ENCODE data around the gene TRMT61A.

GRCh38 chr14:103519837-103520212 is 9.2 kb upstream of the TRMT61A start:
- TF ChIP-seq EZH2 (IDR thresholded peaks at IDR 0.05; ENCODE audit: insufficient read depth, poor library complexity, severe bottlenecking): no peak
- TF ChIP-seq EZH2phosphoT487 (IDR thresholded peaks at IDR 0.05; ENCODE audit: insufficient read depth, low read depth): no peak
